Activated CD8-positive, alpha-beta memory T cell treated with anti-CD3 and anti-CD28 coated beads for 48 hours (primary cell): Measurements from ENCODE around the gene LPCAT1.

Experiments used
- DNase-seq, 3 experiments: peaks; one replicate each; pipeline ENCODE4 v3.0.0-alpha.2; 2020; ENCODE audit warnings: low read depth in 2 of 3, low spot score in 2 of 3

Gene LPCAT1

GRCh38 chr5:1414311-1415058 lies 109.3 kb downstream of the LPCAT1 start:
- no peak for DNase-seq

- no peak for DNase-seq
Measured at GRCh38 chr5:1413611-1414241, 110.0 kb downstream of the LPCAT1 start.

- no peak for DNase-seq
Measured at GRCh38 chr5:1413211-1413610, 110.5 kb downstream of the LPCAT1 start.

GRCh38 chr5:1412621-1413020 lies 111.1 kb downstream of the LPCAT1 start:
- no peak for DNase-seq

GRCh38 chr5:1412163-1412562 lies 111.6 kb downstream of the LPCAT1 start:
- DNase-seq, result no peak
